GM11168 (cell line): Measurements from ENCODE around the gene NQO2.
"Not testable (repeated sequence)": the region's sequence is repeated elsewhere in the genome, so short reads cannot be mapped to it uniquely, and the experiment has no call there.

Experiments used
- in situ Hi-C: fragments of 300-500 bp; cut with MboI; formaldehyde crosslinking; loops from one replicate; pipeline ENCODE4 v1.12.0; 2022; ENCODE audit warnings: low sequenced_read_pairs; ENCODE audit not compliant: unreplicated experiment

Gene NQO2

DNA sequence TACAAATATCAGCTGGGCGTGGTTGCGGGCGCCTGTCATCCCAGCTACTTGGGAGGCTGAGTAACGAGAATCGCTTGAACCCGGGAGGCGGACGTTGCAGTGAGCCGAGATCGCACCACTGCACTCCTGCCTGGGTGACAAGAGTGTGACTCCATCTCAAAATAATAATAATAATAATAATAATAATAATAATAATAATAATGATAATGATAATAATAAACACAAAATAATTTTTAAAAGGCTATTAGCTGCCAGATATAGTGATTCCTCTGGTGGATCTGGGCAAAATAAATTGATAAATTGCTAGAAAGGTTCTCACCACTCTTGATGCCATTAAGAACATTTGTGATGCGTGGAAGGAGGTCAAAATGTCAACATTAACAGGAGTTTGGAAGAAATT, 60.4 kb downstream of the NQO2 start:
- in situ Hi-C loops: not testable (repeated sequence)

DNA sequence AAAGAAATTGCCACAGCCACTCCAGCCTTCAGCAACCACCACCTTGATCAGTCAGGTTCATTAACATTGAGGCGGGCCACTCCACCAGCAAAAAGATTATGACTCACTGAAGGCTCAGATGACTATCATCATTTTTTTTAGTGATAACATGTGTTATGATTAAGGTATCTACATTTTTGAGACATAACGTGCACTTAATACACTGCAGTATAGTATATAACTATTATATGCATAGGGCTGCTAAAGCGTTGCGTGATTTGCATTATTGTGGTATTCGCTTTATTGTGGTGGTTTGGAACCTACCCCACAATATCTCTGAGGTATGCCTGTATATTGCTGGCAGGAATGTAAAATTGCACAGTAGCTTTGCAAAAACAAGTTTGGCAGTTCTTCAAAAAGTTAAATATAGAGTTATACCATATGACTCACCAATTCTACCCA, 61.8 kb downstream of the NQO2 start:
- in situ Hi-C loops: no loop called here

DNA sequence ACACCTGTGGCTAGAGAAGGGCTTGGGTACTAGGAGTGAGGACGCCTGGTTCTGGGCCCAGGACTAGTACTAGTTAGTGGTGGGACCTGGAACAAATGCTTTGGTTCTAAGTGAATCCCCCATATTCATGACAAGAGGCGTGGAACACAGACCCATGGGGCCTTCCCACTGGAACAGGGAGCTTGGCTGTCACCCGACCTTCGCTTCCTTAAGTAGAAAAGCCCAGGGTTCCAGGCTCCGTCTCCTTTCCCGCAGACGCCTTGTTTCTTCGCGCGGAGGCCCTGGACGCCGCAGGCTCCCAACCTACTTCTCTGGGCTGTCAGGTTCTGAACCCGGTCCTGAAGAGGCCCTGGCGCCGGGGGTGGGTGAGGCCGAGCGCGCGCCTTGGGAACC, 63.6 kb downstream of the NQO2 start:
- in situ Hi-C loops: not testable (repeated sequence)

DNA sequence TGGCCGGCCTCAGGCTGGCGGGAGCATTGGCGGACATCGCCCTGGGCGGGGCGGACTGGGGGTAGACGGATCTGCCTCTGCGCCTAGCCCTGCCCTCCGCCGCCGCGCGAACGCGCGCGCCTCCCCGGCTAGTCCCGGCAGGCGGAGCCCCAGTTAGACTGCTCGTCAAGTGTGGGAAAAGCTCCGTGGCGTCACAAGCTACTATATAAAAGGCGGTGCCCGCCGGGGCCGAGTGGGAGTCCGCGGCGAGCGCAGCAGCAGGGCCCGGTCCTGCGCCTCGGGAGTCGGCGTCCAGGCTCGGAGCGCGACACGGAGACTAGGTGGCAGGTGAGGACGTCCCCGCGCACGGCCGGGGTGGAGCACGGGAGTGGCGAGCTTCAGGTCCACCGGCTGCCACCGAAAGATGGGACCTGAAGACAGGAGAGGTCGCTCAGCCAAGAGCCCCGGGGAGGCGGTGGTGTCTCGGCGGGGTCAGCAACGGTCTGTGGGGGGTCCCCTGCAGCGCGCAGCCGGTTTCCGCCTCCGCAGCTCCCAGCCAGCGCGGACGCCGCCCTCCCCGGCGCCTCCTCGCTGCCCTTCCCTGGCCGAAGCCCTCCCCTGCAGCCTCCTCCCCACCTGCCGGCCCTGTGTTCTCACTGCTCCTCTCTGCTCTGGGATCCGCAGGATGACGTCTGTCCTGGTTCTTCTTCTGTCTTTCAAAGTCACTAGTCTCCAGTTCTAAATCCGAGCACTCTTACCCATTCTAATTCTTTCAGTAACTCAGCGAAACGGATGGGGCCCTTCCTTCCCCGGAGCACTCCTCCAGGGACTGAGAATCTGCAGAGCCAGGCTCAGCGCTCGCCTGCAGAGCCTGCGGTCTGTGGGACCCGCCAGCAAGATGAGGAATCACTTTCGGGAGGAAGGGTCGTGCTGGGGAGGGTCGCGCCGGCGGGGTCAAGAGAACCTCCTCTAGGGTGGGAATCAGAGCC, 64.3 kb downstream of the NQO2 start:
- in situ Hi-C loops: no loop called here

DNA sequence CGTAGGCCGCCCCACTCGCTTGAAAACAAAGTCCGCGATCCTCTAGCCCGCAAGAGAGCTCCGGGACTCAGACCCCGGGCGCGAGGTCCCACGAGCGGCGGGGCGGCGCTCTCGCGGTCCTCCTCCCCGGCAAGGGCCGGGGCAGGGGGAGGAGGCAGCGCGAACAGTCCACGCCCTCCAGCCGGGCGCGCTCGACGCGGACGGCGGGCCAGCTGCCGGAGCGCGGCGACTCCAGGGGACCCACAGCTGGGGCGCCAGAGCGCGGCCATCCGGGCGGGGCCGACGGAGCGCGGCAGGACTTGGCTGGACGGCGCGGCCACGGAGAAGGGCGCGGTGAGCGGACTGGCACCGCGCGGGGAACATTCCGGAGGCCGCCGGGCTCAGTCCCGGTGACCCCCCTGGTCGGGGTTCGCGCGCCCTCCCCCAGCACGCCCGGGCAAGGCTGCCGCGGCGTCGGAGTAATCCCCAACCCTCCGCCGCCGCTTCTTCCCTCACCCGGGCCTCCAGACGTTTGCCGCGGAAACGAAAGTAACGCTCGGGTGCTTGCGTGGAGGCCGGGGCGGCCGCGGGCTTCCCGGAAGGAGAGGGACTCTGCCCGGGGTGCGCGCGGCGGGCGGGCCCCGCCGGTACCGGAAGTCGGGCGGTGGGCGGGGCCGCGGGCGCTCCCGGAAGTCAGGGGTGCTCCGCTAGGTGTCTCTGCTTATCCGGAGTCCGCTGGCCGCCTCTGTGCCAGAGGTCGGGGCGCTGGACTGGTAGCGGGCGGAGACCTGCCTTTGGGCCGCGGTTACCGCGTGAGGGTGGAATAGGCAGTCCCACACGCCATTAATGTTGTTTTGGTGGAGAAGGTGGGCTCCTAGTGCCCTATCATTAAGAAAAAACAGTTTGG, 68.9 kb downstream of the NQO2 start, which contains the start of gene RIPK1:
RIPK1 (plus strand) TSS at position 166 of the 886 bp plus-strand sequence. CDS start 8,330 bp downstream, outside the sequence.
- in situ Hi-C loops: no loop called here
